ENCODE measurements around the gene MOV10. TPM values are rescaled to one million over a fixed set of nuclear protein-coding genes. Genes with fewer than 3 reads are reported as not detected.

Gene MOV10
- total RNA-seq, 4 donors from 2014 or later, result 21.7 to 47.1 (median 36.1) TPM

- ATAC-seq (ENCODE audit: low FRiP score), result no peak
Observed at GRCh38 chr1:112699425-112700144, 25.1 kb downstream of the MOV10 start.

GRCh38 chr1:112700290-112701226 is 26.1 kb downstream of the MOV10 start:
- peak; percentile 53 for ATAC-seq (ENCODE audit: low FRiP score)
- DNase-seq (ENCODE audit: low spot score), result peak; percentile 99
- TF ChIP-seq CTCF (IDR thresholded peaks at IDR 0.05), result no peak

More at GRCh38 chr1:112699425-112700144, 25.1 kb downstream of the MOV10 start:
- DNase-seq (ENCODE audit: low spot score), result no peak
- no peak for TF ChIP-seq CTCF (IDR thresholded peaks at IDR 0.05)

GRCh38 chr1:112701227-112702066 is 27.0 kb downstream of the MOV10 start:
- no peak for TF ChIP-seq CTCF (IDR thresholded peaks at IDR 0.05)
- DNase-seq (ENCODE audit: low spot score) (no peak), ATAC-seq (ENCODE audit: low FRiP score) (no peak)

GRCh38 chr1:112702067-112702395 is 27.6 kb downstream of the MOV10 start:
- no peak for ATAC-seq (ENCODE audit: low FRiP score)
- no peak for TF ChIP-seq CTCF (IDR thresholded peaks at IDR 0.05)
- no peak for DNase-seq (ENCODE audit: low spot score)

GRCh38 chr1:112702420-112703261 is 28.2 kb downstream of the MOV10 start:
- no peak for TF ChIP-seq CTCF (IDR thresholded peaks at IDR 0.05)
- no peak for ATAC-seq (ENCODE audit: low FRiP score)
- no peak for DNase-seq (ENCODE audit: low spot score)

GRCh38 chr1:112703706-112704105 is 29.2 kb downstream of the MOV10 start:
- no peak for DNase-seq (ENCODE audit: low spot score)
- ATAC-seq (ENCODE audit: low FRiP score), result no peak
- TF ChIP-seq CTCF (IDR thresholded peaks at IDR 0.05), result no peak

All from omental fat pad (tissue), 4 donors.